Erythroblast (primary cell): Measurements from ENCODE around the gene DDR1.

ENCODE experiments used
- GATA1 ChIP-seq: IDR thresholded peaks from 2 replicates; pipeline ENCODE4 v1.6.1; 2011; ENCODE audit warnings: low read depth, mild to moderate bottlenecking, control low read depth, low read length, moderate library complexity
- POLR2A ChIP-seq: IDR thresholded peaks from 2 replicates; pipeline ENCODE4 v1.6.1; 2011; ENCODE audit warnings: mild to moderate bottlenecking, low read length

- TF ChIP-seq POLR2A (no peak), GATA1 (no peak)
These were observed 3.5 kb upstream of the DDR1 start for GRCh38 chr6:30880698-30881252.
